ENCODE measurements around the gene CCDC174.
"Not testable (repeated sequence)": the region's sequence is repeated elsewhere in the genome, so short reads cannot be mapped to it uniquely, and the experiment has no call there.

CCDC174 gene

DNA sequence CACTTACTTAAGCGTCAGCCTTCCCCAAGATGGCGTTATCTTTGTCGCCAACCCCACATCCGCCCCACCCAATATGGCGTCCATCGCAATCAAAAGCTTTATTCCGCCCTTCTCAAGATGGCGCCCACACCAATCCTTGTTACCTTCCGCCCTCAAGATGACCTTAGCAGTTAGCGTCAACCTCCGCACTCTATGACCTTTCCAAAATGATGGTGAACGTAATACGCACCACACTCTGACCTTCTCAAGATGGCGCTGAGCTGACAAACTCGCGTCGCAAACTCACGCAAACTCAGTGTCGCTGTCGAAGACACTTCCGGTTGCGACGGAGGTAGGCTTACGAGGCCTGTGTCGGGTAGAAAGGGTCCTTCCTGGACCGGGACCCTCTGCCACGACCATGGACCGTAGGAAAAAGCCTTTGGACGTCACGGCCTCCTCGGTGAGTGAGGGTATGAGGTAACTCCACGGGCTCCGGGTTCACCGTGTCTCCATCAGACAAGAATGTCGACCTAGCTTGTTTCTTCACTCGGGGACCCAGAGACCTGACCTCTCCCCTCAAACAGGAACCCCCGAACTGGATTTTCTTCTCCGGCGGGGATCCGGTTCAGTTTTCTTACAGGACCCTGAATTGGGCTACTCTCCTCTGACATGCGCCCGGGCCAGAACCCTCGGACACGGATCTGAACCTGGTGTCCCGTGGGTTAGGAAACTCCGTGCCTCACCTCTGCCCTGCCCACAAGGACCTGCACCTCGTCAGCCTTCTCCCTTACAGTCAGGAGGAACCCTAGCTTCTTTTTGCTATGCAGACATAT is at the start of gene CCDC174:
TSS of gene CCDC174 (plus strand) at position 323 of the 812 bp plus-strand sequence. CDS start at position 398, 75 bp downstream.
- peak; percentile 88 for DNase-seq (ENCODE audit: low spot score)

DNA sequence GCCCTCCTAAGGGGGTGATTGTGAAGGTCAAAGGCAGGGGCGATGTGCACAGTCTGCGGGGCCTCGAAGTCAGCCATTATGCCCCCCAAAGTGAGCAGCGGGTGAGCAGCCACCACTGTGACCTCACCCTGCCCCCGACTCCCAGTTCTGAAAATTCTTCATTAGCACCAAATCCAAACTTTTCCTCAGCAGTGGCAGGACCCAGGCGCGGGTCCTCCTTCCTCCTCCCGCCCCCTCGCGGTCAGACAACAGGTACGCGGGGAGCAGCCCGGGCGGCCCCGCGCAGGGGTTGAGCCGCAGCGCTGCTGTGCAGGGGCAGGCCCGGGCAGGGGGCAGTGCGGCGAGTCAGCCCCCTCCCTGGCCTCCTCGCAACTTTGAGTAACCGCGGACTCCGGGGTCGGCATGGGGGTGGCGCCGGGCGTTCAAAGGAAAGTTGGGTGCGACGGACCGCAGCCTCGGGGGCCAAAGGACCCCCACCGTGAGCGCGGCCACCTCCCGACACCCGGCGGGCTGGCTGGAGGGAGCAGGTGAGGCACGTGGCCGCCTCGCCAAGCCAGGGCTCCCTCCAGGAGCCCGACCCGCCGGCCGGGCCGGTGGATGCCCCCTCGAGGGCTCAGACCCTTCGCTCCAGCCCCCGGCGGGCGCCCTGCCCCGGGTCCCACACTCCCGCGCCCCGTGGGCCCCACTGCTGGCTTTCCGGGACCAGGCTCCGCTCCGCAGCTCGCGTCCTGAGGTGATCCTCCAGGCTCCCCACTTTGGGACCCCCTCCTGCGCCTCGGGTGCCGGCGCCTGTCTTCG is 49.4 kb upstream of the CCDC174 start:
- peak; percentile 75 for DNase-seq (ENCODE audit: low spot score)

DNA sequence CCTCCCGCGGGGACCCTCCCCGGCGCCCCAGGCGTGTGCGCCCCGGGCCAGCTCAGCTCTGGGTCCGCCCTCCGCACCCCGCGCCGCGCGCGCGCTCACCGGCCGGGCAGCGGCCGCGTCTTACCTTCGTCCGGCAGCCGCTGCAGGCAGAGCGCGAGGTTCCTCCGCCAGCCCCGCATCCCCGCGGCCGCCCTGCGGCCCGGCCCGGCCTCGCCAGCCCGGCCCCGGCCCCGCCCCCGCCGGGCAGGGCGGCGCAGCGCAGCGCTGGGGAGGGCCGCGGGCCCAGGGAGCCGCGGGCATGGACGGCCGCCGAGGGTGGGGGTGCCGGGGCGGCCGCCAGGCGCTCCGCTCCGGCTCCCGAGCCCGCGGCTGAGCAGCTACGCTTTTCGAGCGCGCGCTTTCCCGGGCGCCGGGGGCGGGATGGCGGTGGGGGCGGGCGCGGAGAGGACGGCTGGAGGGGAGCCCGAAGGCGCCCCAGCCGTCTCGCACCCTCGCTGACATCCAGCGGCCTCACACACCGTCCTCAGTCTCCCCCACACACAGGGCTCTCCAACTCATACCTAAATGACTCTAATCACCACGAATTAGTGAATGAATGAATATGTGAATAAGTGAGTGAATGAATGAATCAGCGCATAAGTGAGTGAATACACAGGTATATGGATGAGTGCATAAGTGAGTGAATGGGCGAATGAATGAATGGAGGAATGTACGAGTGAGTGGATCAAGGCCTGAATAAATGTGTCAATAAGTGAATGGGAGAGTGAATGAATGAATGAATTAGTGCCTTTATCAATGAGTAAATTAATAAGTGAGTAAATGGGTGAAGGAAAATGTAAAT is 48.5 kb upstream of the CCDC174 start:
- peak; percentile 80 for DNase-seq (ENCODE audit: low spot score)

DNA sequence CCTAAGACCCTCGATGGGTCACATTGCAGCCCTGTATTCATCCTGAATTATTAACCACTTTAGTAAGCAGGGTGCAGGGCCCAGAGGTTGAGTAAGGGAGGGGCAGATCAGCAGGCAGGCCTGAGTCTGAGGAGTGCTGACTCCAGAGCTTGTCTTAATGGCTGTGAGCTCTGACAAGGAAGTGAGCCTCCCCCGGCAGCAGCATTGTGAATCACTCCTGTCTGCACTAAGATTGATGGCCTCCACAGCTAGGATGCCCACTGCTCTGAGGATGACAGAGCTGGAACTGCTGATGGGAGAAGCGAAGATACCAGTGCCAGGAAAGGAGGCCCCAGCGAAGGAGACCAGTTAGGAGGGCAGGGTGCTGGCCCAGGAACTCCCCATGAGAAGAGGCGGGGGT is 46.5 kb upstream of the CCDC174 start:
- no peak for DNase-seq (ENCODE audit: low spot score)

DNA sequence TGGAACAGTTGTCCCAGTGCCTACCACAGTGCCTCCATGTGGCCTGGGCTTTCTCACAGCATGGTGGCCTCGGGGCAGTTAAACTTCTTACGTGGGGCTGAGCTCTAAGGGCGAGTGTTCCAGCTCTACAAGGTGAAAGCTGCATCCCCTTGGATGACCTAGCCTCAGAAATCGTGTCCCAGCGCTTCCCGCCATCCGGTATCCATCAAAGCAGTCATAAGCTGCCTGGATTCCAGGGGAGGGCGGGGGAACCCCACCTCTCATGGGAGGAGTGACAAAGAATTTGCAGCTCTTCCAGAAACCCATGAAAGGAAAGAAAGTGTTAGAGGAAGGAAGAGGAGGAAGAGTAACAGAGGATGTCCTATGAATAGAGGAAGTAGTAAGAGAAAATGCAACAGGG is 45.8 kb upstream of the CCDC174 start:
- DNase-seq (ENCODE audit: low spot score) = no peak

DNA sequence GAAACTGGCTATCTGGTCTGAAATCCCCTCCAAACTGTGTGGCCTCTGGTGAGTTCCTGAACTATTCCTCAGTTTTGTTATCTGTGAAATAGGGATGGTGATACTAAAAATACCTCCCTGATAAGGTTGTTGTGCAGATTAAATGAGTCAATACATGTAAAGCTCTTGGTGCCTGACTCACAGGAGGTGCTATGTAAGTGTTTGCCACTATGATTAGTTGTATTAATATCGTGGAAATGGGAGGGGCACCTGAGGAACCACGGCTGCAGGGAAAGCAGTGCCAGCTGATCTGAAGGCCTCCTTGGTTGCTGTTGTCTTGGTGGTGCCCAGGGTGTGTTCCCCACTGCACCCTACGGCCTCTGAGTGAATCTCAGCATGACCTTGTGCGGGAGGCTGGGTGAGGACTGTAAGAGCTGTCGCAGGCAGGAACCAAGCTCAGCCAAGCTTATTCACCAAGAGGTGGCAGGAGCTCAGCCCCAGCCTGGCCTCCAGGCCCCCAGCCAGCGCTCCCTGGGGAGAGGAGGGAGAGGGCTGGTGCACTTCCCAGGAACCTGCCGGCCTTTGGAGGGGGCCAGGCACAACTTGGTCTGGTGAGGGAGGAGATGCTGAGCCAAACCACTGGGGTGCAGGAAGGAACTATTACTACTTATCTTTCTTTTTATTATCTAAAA is 44.8 kb upstream of the CCDC174 start:
- no peak for DNase-seq (ENCODE audit: low spot score)

DNA sequence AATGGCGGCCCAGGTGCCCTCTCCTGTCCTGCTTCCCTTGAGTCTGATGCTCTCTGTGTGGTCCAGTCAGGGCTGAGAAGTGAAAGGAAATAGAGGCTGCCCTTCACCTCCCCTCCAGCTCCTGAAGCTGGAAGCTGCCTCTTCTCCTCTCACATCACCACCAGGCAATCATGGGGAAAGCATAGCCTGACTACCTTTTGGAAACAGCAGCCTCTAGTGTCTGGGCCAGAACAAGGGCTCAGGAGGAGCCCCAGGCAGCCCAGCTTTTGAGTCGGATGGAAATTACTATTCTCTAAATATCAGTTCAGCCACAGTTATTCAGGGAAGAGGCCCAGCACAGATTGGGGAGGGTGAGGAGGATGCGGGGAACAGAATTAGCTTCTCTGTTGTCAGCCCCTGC is 43.3 kb upstream of the CCDC174 start:
- no peak for DNase-seq (ENCODE audit: low spot score)

DNA sequence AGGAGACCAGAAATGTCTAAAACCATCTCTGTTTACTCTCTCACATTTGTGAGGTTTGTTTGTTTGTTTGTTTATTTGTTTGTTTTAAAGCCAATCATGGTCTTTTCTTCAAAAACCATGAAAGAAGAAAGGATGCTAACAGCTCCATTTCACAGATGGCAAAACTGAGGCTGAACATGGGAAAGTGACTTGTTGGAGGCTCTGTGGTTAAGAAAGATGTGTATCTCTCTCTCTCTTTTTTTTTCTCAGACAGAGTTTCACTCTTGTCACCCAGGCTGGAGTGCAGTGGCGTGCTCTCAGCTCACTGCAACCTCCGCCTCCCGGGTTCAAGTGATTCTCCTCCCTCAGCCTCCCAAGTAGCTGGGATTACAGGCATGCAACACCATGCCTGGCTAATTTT is 42.5 kb upstream of the CCDC174 start:
- DNase-seq (ENCODE audit: low spot score) = not testable (repeated sequence)

DNA sequence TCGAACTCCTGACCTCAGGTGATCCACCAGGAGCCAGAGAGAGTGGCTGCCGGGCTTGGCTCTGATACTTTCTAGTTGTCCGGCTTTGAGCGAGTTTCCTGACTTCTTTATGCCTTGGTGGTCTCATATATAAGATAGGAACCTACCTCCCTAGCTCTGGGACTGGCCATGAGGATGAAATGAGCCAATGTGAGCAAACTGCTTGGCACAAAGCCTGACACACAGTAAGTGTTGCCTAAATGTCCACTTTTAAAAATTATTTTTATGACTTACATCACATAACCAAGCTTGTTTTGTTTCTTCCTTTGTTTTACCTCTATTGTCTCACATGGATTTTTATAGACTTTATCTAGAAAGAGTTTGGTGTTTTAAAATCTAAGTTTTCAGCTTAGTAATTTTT is 42.1 kb upstream of the CCDC174 start:
- DNase-seq (ENCODE audit: low spot score) = no peak

DNA sequence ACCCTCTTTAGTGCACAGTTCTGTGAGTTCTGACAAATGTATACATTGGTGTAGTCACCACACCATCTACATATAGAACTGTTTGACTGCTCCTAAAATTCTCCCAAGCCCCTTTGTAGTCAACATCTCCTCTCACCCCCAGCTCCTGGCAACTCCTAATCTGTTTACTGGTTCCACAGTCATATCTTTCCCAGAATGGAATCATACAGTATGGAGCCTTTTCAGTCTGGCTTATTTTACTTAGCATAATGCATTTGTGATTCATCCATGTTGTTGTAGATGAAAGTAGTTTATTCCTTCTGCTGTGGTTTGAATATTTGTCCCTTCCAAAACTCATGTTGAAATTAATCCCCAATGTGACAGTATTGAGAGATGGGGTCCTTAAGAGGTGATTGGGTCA is 41.6 kb upstream of the CCDC174 start:
- no peak for DNase-seq (ENCODE audit: low spot score)

DNA sequence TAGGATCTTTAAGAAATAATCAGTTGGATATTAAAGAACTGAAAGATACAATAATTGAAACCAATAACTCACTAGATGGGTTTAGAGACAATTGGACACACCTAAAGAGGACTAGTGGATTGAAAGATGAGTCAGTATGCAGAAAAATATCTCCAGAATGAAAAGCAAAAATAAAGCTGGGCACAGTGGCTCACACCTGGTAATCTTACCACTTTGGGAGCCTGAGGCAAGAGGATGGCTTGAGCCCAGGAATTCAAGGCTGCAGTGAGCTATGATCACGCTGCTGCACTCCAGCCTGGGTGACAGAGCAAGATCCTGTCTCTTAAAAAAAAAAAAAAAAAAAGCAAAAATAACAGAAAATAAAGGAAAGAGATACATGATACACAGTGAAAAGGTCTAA is 37.4 kb upstream of the CCDC174 start:
- no peak for DNase-seq (ENCODE audit: low spot score)

DNA sequence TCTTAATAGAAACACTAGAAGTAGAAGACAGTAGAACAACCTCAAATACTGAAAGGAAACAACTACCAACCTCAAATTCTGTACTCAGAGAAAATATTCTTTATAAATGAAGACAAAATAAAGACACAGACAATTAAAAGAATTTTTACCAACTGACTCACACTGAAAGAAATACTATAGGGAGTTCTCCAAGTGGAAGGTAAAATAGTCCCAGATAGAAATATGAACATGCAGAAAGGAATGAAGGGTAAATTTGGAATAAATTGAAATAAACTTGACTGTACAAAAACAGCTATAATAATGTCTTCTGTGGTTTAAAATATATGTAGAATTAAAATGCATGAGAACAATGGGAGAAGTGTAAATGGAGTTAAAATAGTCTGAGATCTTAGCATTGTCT is 36.7 kb upstream of the CCDC174 start:
- DNase-seq (ENCODE audit: low spot score) = no peak

DNA sequence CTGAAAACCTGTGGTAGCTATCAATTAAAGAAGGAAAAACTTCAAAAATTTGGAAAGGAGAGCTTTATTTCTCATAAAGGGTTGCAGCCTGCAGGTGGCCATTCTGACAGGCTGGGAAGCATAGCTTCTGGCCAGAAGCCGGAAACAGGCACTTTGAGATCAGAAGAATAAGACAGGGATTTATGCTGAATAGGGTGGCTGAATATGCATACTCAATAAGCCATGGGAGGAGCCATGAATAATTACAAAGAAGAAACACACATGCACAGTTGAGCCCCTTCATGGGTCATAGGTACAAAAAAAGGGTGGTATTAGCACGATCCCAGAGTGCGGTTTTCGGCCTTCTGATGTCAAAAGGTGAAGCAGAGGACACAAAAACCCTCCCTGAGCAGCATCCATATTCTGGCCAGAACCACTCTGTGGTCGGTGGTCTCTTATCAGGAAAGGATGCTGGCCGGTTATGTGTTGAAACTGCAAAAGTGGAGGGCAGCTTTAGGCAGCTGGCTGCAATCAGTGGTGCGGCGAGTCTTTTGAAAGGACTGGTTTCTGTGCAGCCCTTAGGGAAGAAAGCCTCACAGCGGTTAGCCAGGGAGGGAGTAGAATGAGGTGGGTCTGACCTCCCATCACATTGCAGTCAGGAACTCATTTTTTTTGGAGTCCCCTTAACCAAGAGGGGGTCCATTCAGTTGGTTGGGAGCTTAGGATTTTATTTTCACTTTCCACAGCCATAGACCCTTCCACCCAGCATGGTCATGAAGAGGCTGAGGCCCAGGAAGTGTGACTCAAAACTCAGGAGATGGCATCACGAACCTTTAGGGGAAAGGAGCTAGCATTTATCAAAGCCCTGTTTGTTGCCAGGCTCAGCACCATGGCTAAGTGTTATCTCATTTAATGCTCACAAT is 34.7 kb upstream of the CCDC174 start:
- DNase-seq (ENCODE audit: low spot score) = no peak

DNA sequence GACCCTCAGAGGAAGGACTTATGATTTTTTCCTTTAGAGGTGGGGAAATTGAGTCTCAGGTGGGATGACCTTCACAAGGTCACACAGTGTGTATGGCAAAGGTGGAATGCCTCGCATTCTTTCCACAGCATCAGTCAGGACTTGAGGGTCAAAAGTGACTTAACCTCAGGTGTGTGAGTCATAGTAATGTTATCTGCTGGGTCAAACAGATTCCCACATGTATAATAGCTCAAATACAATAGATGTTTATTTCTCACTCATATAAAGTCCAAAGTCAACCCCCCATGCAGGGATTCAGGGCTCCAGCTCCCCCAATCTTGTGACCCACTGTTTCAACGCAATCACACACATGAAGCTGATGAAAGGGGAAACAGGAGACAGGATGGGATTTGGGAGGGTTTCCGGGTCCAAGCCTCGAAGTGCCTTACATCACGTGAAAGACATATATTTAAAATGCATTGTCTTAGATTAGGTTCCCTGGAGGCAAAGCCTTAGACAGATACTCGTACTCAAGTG is 34.0 kb upstream of the CCDC174 start:
- no peak for DNase-seq (ENCODE audit: low spot score)

DNA sequence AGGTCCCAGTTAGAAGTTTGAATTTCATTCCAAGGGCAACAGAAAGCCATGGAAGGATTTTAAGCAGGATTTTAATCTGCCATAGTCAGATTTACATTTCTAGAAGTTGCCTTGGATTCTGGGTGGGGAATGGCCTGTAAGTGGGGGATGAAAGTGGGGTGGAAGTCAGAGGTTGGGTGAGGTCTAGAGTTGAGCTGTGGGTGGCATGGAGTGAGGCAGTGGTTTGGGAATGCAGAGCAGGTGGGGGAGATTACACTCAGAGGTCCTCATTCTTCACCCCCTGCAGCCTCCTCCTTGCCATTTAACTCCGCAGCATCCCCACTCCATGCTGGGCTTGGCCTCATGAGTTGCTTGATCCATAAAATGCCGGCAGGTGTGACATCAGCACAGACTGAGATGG is 32.0 kb upstream of the CCDC174 start:
- DNase-seq (ENCODE audit: low spot score) = no peak

DNA sequence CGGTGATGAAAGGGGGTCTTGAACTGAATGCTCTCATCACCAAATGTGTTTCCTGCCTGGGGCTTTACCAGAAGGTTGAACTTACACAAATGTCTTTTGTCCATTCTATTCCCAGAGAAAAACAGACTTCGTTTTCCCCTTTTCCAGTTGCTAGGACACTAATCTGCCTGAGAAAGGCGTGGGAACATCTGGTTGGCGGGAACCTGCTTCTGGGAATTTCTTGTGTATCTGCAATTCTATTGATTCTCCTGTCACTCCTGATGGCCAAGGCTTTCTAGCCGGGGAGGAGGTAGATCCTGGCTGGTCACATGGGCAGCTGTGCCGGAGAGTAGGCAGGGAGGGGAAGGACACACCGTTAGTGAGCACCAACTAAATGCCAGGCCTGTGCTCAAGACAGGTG is 31.1 kb upstream of the CCDC174 start:
- no peak for DNase-seq (ENCODE audit: low spot score)

DNA sequence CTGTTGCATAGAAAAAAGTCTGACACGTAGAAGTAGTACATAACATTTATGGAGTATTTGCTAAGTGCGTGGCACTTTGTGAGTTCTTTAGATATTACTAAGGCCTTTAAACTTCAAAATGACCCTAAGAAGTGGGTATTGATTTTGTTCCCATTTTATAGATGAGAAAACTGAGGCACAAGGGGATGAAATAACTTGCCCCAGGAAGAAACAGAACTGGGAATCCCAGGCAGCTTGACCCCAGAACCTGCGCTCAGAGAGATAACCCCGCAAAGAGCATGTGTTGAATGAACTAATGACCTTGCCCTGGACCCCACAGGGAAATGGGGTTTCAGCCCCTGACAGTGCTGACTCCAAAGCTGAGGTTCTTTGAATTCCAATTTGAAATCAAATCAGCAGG is 30.5 kb upstream of the CCDC174 start:
- no peak for DNase-seq (ENCODE audit: low spot score)

DNA sequence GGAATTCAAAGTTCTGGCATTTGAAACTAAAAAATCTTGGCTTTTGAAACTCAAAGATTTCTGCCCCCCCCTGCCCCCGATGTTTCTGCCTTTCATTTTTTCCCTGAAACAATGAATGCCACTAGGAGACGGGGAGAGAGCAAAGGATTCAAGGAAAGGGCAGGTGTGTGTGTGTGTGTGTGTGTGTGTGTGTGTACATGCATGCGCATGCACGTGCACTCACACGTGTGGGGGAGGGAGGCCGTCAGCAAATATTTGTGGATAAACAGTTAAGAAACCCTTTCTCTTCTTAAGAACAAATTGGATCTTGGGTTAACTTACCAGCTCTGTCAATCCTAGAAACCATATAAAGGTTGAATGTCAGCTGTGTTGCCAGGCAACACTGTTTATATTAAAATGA is 29.2 kb upstream of the CCDC174 start:
- no peak for DNase-seq (ENCODE audit: low spot score)

DNA sequence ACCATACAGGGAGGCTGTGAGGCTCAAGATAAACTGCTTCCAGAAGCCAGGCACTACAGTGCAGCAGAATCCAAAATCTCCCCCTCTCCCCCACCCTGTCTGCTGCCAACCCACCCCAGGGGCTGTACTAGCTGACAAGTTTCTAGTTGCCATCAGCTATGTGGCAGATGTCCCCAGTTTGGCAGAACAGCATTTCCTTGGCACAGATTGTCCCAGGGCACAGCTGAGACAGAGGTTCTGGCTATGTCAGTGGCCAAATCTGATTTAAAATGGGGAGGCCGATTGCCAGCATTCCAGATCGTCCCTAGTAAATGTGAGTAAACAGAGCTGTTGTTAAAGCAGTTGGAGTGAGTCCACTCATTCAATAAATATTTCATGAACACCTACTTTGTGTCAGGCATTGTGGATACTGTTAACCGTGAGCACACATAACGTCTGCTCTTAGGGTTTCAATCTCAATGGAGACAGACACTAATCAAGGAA is 28.0 kb upstream of the CCDC174 start:
- DNase-seq (ENCODE audit: low spot score) = no peak

DNA sequence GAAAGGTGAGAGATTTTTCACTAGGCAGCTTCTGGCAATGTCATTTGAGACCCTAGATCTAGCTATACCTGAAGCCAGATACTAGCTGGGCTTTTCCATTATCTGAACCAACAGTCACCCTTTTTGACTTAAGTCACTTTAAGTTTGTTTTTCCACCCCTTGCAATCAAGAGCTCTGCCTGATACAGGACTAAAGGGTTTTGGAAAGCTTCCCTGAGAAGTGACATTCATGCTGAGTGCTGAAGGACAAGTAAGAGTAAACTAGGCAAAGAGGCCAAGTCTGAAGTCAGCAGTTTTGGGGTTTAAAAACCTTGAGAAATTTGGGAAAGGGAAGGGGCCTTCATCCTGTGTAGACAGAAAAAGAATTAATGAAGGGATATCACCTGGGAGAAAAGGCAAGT is 27.1 kb upstream of the CCDC174 start:
- no peak for DNase-seq (ENCODE audit: low spot score)

DNA sequence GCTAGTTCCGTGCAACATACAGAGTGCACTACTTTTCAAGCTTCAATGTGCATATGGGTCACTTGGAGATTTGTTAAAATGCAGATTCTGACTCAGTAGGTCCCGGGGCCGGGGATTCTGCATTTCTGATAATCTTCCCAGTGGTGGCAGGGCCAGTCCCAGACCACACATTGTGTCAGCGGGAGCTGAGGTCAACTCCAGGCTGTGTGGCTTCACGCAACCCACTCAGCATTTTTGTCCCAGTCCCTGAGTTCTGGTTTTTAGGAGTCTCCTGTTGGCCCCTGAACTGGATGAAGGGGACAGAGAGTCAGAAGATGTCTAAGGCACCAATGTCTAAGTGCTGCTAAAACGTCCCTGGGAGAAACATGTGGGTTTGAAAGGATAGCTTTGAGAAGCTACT is 26.1 kb upstream of the CCDC174 start:
- no peak for DNase-seq (ENCODE audit: low spot score)

Measured in D341Med (cell line).